HG02943 (cell line): ENCODE measurements around the gene EVC.
"Not testable (repeated sequence)": the region's sequence is repeated elsewhere in the genome, so short reads cannot be mapped to it uniquely, and the experiment has no call there.

Source experiments
- ATAC-seq: cut with Tn5 transposase; IDR thresholded peaks from one replicate; pipeline ENCODE4 v1.9.1; 2021; ENCODE audit warnings: mild to moderate bottlenecking, low read depth, moderate library complexity; ENCODE audit not compliant: unreplicated experiment

The EVC gene

GRCh38 chr4:5707778-5708448 lies 3.1 kb upstream of the EVC start:
- no peak for ATAC-seq

GRCh38 chr4:5708449-5709206 lies 2.4 kb upstream of the EVC start, which contains the start of gene EVC2:
Gene EVC2 (minus strand): TSS chr4:5708559. CDS start chr4:5708513, 46 bp downstream.
- no peak for ATAC-seq

- no peak for ATAC-seq
These were observed 1.8 kb upstream of the EVC start for GRCh38 chr4:5709207-5709575.

- no peak for ATAC-seq
These were observed 688 bp upstream of the EVC start for GRCh38 chr4:5710065-5710960.

GRCh38 chr4:5711479-5712184 lies 631 bp downstream of the EVC start:
- ATAC-seq = no peak

GRCh38 chr4:5712517-5712916 lies 1.5 kb downstream of the EVC start:
- ATAC-seq = no peak

- ATAC-seq = no peak
These were observed 1.9 kb downstream of the EVC start for GRCh38 chr4:5712931-5713330.

GRCh38 chr4:5713861-5714260 lies 2.9 kb downstream of the EVC start:
- no peak for ATAC-seq

GRCh38 chr4:5715357-5715756 lies 4.4 kb downstream of the EVC start:
- no peak for ATAC-seq

- no peak for ATAC-seq
These were observed 5.4 kb downstream of the EVC start for GRCh38 chr4:5716391-5716790.

- no peak for ATAC-seq
These were observed 6.6 kb downstream of the EVC start for GRCh38 chr4:5717449-5718158.

- no peak for ATAC-seq
These were observed 7.4 kb downstream of the EVC start for GRCh38 chr4:5718411-5718810.

- no peak for ATAC-seq
These were observed 8.5 kb downstream of the EVC start for GRCh38 chr4:5719350-5720055.

GRCh38 chr4:5720157-5720850 lies 9.3 kb downstream of the EVC start:
- no peak for ATAC-seq

GRCh38 chr4:5720980-5721379 lies 10.0 kb downstream of the EVC start:
- no peak for ATAC-seq

- ATAC-seq = no peak
These were observed 10.9 kb downstream of the EVC start for GRCh38 chr4:5721923-5722322.

- ATAC-seq = no peak
These were observed 11.3 kb downstream of the EVC start for GRCh38 chr4:5722328-5722727.

- no peak for ATAC-seq
These were observed 13.4 kb downstream of the EVC start for GRCh38 chr4:5724377-5724776.

- ATAC-seq = not testable (repeated sequence)
These were observed 17.4 kb downstream of the EVC start for GRCh38 chr4:5728412-5728811.
